ENCODE data around the gene AP2B1.

AP2B1 gene

GRCh38 chr17:35660902-35661301, 73.8 kb downstream of the AP2B1 start:
- H3K36me3 ChIP-seq (ENCODE audit: control insufficient read depth, insufficient read depth, low read length): peaks cover 44% of the 10 kb centered on the region
- DNase-seq: no peak
- no peaks in the 10 kb centered on the region for H3K9me3 ChIP-seq (ENCODE audit: control insufficient read depth, low read length)
- H3K27me3 ChIP-seq (replicated peaks; ENCODE audit: control insufficient read depth, insufficient read depth, low read length, poor library complexity, severe bottlenecking): no peaks in the 10 kb centered on the region
- H3K4me3 ChIP-seq (ENCODE audit: insufficient read depth, low read depth, low read length, poor library complexity, severe bottlenecking): no peak overlapping the region
- no peaks in the 10 kb centered on the region for H3K4me1 ChIP-seq (ENCODE audit: control insufficient read depth, insufficient read depth, low read length, poor library complexity, severe bottlenecking)
- H3K27ac ChIP-seq (ENCODE audit: insufficient read depth, low read length, poor library complexity, severe bottlenecking): no peak overlapping the region

GRCh38 chr17:35664685-35665084, 77.6 kb downstream of the AP2B1 start:
- DNase-seq: no peak
- Histone ChIP-seq H3K9me3 (ENCODE audit: control insufficient read depth, low read length) (no peaks in the 10 kb centered on the region), H3K4me3 (ENCODE audit: insufficient read depth, low read depth, low read length, poor library complexity, severe bottlenecking) (no peak overlapping the region), H3K36me3 (ENCODE audit: control insufficient read depth, insufficient read depth, low read length) (peaks cover 30% of the 10 kb centered on the region), H3K27me3 (replicated peaks; ENCODE audit: control insufficient read depth, insufficient read depth, low read length, poor library complexity, severe bottlenecking) (no peaks in the 10 kb centered on the region), H3K27ac (ENCODE audit: insufficient read depth, low read length, poor library complexity, severe bottlenecking) (no peak overlapping the region), H3K4me1 (ENCODE audit: control insufficient read depth, insufficient read depth, low read length, poor library complexity, severe bottlenecking) (no peaks in the 10 kb centered on the region)

- H3K27ac ChIP-seq (ENCODE audit: insufficient read depth, low read length, poor library complexity, severe bottlenecking): no peak overlapping the region
- H3K27me3 ChIP-seq (replicated peaks; ENCODE audit: control insufficient read depth, insufficient read depth, low read length, poor library complexity, severe bottlenecking): no peaks in the 10 kb centered on the region
- DNase-seq: no peak
- H3K4me1 ChIP-seq (ENCODE audit: control insufficient read depth, insufficient read depth, low read length, poor library complexity, severe bottlenecking): no peaks in the 10 kb centered on the region
- no peaks in the 10 kb centered on the region for H3K9me3 ChIP-seq (ENCODE audit: control insufficient read depth, low read length)
- H3K4me3 ChIP-seq (ENCODE audit: insufficient read depth, low read depth, low read length, poor library complexity, severe bottlenecking): no peak overlapping the region
- H3K36me3 ChIP-seq (ENCODE audit: control insufficient read depth, insufficient read depth, low read length): peaks cover 30% of the 10 kb centered on the region
These were observed 78.5 kb downstream of the AP2B1 start for GRCh38 chr17:35665662-35666061.

GRCh38 chr17:35666070-35666469, 78.9 kb downstream of the AP2B1 start:
- Histone ChIP-seq H3K9me3 (ENCODE audit: control insufficient read depth, low read length) (no peaks in the 10 kb centered on the region), H3K36me3 (ENCODE audit: control insufficient read depth, insufficient read depth, low read length) (peaks cover 33% of the 10 kb centered on the region), H3K4me3 (ENCODE audit: insufficient read depth, low read depth, low read length, poor library complexity, severe bottlenecking) (no peak overlapping the region), H3K27ac (ENCODE audit: insufficient read depth, low read length, poor library complexity, severe bottlenecking) (no peak overlapping the region), H3K4me1 (ENCODE audit: control insufficient read depth, insufficient read depth, low read length, poor library complexity, severe bottlenecking) (no peaks in the 10 kb centered on the region), H3K27me3 (replicated peaks; ENCODE audit: control insufficient read depth, insufficient read depth, low read length, poor library complexity, severe bottlenecking) (no peaks in the 10 kb centered on the region)
- no peak for DNase-seq

GRCh38 chr17:35666967-35667532, 79.9 kb downstream of the AP2B1 start:
- no peak for DNase-seq
- Histone ChIP-seq H3K27ac (ENCODE audit: insufficient read depth, low read length, poor library complexity, severe bottlenecking) (no peak overlapping the region), H3K27me3 (replicated peaks; ENCODE audit: control insufficient read depth, insufficient read depth, low read length, poor library complexity, severe bottlenecking) (no peaks in the 10 kb centered on the region), H3K4me3 (ENCODE audit: insufficient read depth, low read depth, low read length, poor library complexity, severe bottlenecking) (no peak overlapping the region), H3K4me1 (ENCODE audit: control insufficient read depth, insufficient read depth, low read length, poor library complexity, severe bottlenecking) (no peaks in the 10 kb centered on the region), H3K9me3 (ENCODE audit: control insufficient read depth, low read length) (no peaks in the 10 kb centered on the region), H3K36me3 (ENCODE audit: control insufficient read depth, insufficient read depth, low read length) (peaks cover 39% of the 10 kb centered on the region)

GRCh38 chr17:35668802-35669201, 81.7 kb downstream of the AP2B1 start:
- Histone ChIP-seq H3K27me3 (replicated peaks; ENCODE audit: control insufficient read depth, insufficient read depth, low read length, poor library complexity, severe bottlenecking) (no peaks in the 10 kb centered on the region), H3K4me1 (ENCODE audit: control insufficient read depth, insufficient read depth, low read length, poor library complexity, severe bottlenecking) (no peaks in the 10 kb centered on the region), H3K4me3 (ENCODE audit: insufficient read depth, low read depth, low read length, poor library complexity, severe bottlenecking) (no peak overlapping the region), H3K36me3 (ENCODE audit: control insufficient read depth, insufficient read depth, low read length) (peaks cover 39% of the 10 kb centered on the region), H3K9me3 (ENCODE audit: control insufficient read depth, low read length) (no peaks in the 10 kb centered on the region), H3K27ac (ENCODE audit: insufficient read depth, low read length, poor library complexity, severe bottlenecking) (no peak overlapping the region)
- no peak for DNase-seq

- H3K4me1 ChIP-seq (ENCODE audit: control insufficient read depth, insufficient read depth, low read length, poor library complexity, severe bottlenecking): no peaks in the 10 kb centered on the region
- H3K4me3 ChIP-seq (ENCODE audit: insufficient read depth, low read depth, low read length, poor library complexity, severe bottlenecking): no peak overlapping the region
- DNase-seq: no peak
- no peaks in the 10 kb centered on the region for H3K27me3 ChIP-seq (replicated peaks; ENCODE audit: control insufficient read depth, insufficient read depth, low read length, poor library complexity, severe bottlenecking)
- H3K27ac ChIP-seq (ENCODE audit: insufficient read depth, low read length, poor library complexity, severe bottlenecking): no peak overlapping the region
- peaks cover 50% of the 10 kb centered on the region for H3K36me3 ChIP-seq (ENCODE audit: control insufficient read depth, insufficient read depth, low read length)
- no peaks in the 10 kb centered on the region for H3K9me3 ChIP-seq (ENCODE audit: control insufficient read depth, low read length)
These were observed 87.4 kb downstream of the AP2B1 start for GRCh38 chr17:35674552-35674951.

- Histone ChIP-seq H3K27me3 (replicated peaks; ENCODE audit: control insufficient read depth, insufficient read depth, low read length, poor library complexity, severe bottlenecking) (no peaks in the 10 kb centered on the region), H3K27ac (ENCODE audit: insufficient read depth, low read length, poor library complexity, severe bottlenecking) (no peak overlapping the region), H3K9me3 (ENCODE audit: control insufficient read depth, low read length) (no peaks in the 10 kb centered on the region), H3K4me3 (ENCODE audit: insufficient read depth, low read depth, low read length, poor library complexity, severe bottlenecking) (no peak overlapping the region), H3K36me3 (ENCODE audit: control insufficient read depth, insufficient read depth, low read length) (peaks cover 41% of the 10 kb centered on the region), H3K4me1 (ENCODE audit: control insufficient read depth, insufficient read depth, low read length, poor library complexity, severe bottlenecking) (no peaks in the 10 kb centered on the region)
- no peak for DNase-seq
These were observed 89.3 kb downstream of the AP2B1 start for GRCh38 chr17:35676441-35676840.

GRCh38 chr17:35679007-35679682, 92.0 kb downstream of the AP2B1 start:
- H3K27me3 ChIP-seq (replicated peaks; ENCODE audit: control insufficient read depth, insufficient read depth, low read length, poor library complexity, severe bottlenecking): no peaks in the 10 kb centered on the region
- no peaks in the 10 kb centered on the region for H3K9me3 ChIP-seq (ENCODE audit: control insufficient read depth, low read length)
- no peak overlapping the region for H3K4me3 ChIP-seq (ENCODE audit: insufficient read depth, low read depth, low read length, poor library complexity, severe bottlenecking)
- peaks cover 37% of the 10 kb centered on the region for H3K36me3 ChIP-seq (ENCODE audit: control insufficient read depth, insufficient read depth, low read length)
- H3K27ac ChIP-seq (ENCODE audit: insufficient read depth, low read length, poor library complexity, severe bottlenecking): no peak overlapping the region
- no peaks in the 10 kb centered on the region for H3K4me1 ChIP-seq (ENCODE audit: control insufficient read depth, insufficient read depth, low read length, poor library complexity, severe bottlenecking)
- DNase-seq: no peak

- H3K27ac ChIP-seq (ENCODE audit: insufficient read depth, low read length, poor library complexity, severe bottlenecking): no peak overlapping the region
- H3K9me3 ChIP-seq (ENCODE audit: control insufficient read depth, low read length): no peaks in the 10 kb centered on the region
- peaks cover 45% of the 10 kb centered on the region for H3K36me3 ChIP-seq (ENCODE audit: control insufficient read depth, insufficient read depth, low read length)
- no peaks in the 10 kb centered on the region for H3K4me1 ChIP-seq (ENCODE audit: control insufficient read depth, insufficient read depth, low read length, poor library complexity, severe bottlenecking)
- H3K27me3 ChIP-seq (replicated peaks; ENCODE audit: control insufficient read depth, insufficient read depth, low read length, poor library complexity, severe bottlenecking): no peaks in the 10 kb centered on the region
- H3K4me3 ChIP-seq (ENCODE audit: insufficient read depth, low read depth, low read length, poor library complexity, severe bottlenecking): no peak overlapping the region
- no peak for DNase-seq
These were observed 96.5 kb downstream of the AP2B1 start for GRCh38 chr17:35683591-35683990.

All from effector memory CD4-positive, alpha-beta T cell (primary cell).